Measurements from ENCODE around the gene LRBA. TPM values are rescaled to one million over a fixed set of nuclear protein-coding genes. Genes with fewer than 3 reads are reported as not detected.

Gene LRBA
- total and polyA plus RNA-seq, 2 donors (not counting 3 experiments of a cell fraction or from before 2014, with no cell fraction given), result 18.0 to 35.1 TPM

GRCh38 chr4:150217808-150218207 lies 797.3 kb downstream of the LRBA start:
- H3K27ac ChIP-seq (ENCODE audit: insufficient read depth, low read depth, low read length), result no peak overlapping the region
- H2AFZ ChIP-seq (ENCODE audit: low read depth, low read length), result no peak overlapping the region
- no peaks in the 10 kb centered on the region for H4K20me1 ChIP-seq (replicated peaks; ENCODE audit: control insufficient read depth, extremely low read depth, insufficient read depth, low read length)
- no peaks in the 10 kb centered on the region for H3K9me1 ChIP-seq (replicated peaks; ENCODE audit: control insufficient read depth, extremely low read depth, insufficient read depth, low read length)
- no peak for FAIRE-seq
- H3K9ac ChIP-seq (replicated peaks; ENCODE audit: extremely low read depth, insufficient read depth, low read length), result no peak overlapping the region
- intact Hi-C loops (cut with micrococcal nuclease) (no loop called here), dilution Hi-C loops (cut with MboI; ENCODE audit: extremely low pct_ligation_motif_present, low sequenced_read_pairs) (no loop called here)
- H3K36me3 ChIP-seq (ENCODE audit: control insufficient read depth in 2 of 2, extremely low read depth in 1 of 2, insufficient read depth in 2 of 2, low read length in 2 of 2), result no peaks in the 10 kb centered on the region
- ChIA-PET CTCF (interaction anchor here (0.9 to 3.1 kb wide), 15 partner anchors 9 to 650 kb away, joined by 3 to 23 read pairs (median 6); no protein-coding TSS in a partner anchor), POLR2A (no interaction called here)
- no peaks in the 10 kb centered on the region for H3K27me3 ChIP-seq (ENCODE audit: control insufficient read depth in 2 of 2, insufficient read depth in 2 of 2, low read length in 2 of 2)
- TF ChIP-seq GATA2 (IDR thresholded peaks at IDR 0.05; ENCODE audit: insufficient read depth, insufficient read length, low read depth, low read length), result no peak
- TF ChIP-seq MAX (IDR thresholded peaks at IDR 0.05; ENCODE audit: insufficient read depth, insufficient read length), result no peak
- TF ChIP-seq MYC (IDR thresholded peaks at IDR 0.05; ENCODE audit: low read depth, low read length), result no peak
- TF ChIP-seq, protein P1, sequence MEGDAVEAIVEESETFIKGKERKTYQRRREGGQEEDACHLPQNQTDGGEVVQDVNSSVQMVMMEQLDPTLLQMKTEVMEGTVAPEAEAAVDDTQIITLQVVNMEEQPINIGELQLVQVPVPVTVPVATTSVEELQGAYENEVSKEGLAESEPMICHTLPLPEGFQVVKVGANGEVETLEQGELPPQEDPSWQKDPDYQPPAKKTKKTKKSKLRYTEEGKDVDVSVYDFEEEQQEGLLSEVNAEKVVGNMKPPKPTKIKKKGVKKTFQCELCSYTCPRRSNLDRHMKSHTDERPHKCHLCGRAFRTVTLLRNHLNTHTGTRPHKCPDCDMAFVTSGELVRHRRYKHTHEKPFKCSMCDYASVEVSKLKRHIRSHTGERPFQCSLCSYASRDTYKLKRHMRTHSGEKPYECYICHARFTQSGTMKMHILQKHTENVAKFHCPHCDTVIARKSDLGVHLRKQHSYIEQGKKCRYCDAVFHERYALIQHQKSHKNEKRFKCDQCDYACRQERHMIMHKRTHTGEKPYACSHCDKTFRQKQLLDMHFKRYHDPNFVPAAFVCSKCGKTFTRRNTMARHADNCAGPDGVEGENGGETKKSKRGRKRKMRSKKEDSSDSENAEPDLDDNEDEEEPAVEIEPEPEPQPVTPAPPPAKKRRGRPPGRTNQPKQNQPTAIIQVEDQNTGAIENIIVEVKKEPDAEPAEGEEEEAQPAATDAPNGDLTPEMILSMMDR (IDR thresholded peaks at IDR 0.05; ENCODE audit: extremely low read depth in 1 of 2, insufficient read depth in 1 of 2, low read depth in 1 of 2, low read length in 2 of 2), result no peak
- TF ChIP-seq EZH2 (IDR thresholded peaks at IDR 0.05; ENCODE audit: borderline replicate concordance, low read depth, low read length, severe bottlenecking), result no peak
- no peak for TF ChIP-seq POLR2AphosphoS5 (IDR thresholded peaks at IDR 0.05; ENCODE audit: insufficient read depth, low read depth, low read length)
- TF ChIP-seq JUN (IDR thresholded peaks at IDR 0.05; ENCODE audit: borderline replicate concordance, insufficient read depth, insufficient read length, low read depth), result no peak
- TF ChIP-seq FOS (IDR thresholded peaks at IDR 0.05; ENCODE audit: borderline replicate concordance, insufficient read depth, low read length), result no peak
- TF ChIP-seq POLR2A (IDR thresholded peaks at IDR 0.05; ENCODE audit: low read depth, low read length), result no peak
- no peak overlapping the region for H3K4me2 ChIP-seq (ENCODE audit: insufficient read depth, low read length)
- no peaks in the 10 kb centered on the region for H3K4me1 ChIP-seq (ENCODE audit: control insufficient read depth, extremely low read depth, insufficient read depth, low read length)
- DNase-seq (ENCODE audit: low read depth, low spot score), result no peak
- BruUV-seq (replicated peaks), result no TSS peak
- H3K9me3 ChIP-seq (replicated peaks; ENCODE audit: control insufficient read depth, insufficient read depth, low read length), result no peaks in the 10 kb centered on the region
- no peak overlapping the region for H3K4me3 ChIP-seq (replicated peaks in 1 of 3; ENCODE audit: insufficient read depth in 1 of 3, low read depth in 1 of 3, low read length in 3 of 3)
- no peaks in the 10 kb centered on the region for H3K79me2 ChIP-seq (ENCODE audit: control insufficient read depth, insufficient read depth, low read length)
